Measurements from ENCODE around the gene MT2A.

Gene MT2A

DNA sequence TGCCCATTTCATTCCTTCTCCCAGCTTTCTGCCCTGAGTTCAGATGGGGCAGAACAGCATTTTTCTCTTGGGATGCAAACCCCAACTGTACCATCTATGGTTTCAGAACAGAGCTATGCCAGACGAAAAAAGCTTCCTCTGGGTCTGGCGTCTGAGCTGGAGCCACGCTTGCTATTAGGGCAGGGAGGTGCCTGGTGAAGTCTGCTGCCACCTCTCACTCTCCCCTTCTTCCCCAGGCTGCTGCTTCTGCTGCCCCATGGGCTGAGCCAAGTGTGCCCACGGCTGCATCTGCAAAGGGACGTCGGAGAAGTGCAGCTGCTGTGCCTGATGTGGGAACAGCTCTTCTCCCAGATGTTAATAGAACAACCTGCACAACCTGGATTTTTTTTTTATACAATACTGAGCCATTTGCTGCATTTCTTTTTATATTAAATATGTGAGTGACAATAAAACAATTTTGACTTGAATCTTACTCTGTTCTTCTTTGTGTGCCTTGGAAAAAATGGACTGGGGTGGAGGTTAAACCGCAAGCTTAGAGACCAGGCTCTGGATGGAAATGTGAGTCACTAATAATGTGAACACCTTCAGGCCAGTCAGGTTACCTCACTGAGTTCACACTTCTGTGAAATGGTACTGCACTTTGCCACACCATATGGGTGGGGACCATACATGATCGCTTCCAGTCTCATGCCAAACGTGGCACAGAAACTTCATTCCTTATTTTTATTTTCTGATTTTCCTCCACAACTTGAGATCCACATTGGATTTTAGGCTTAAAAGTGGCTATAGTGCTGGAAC is 28.4 kb downstream of the MT2A start:
- Histone ChIP-seq H3K36me3 (ENCODE audit: control insufficient read depth in 2 of 2, insufficient read depth in 2 of 2, low read length in 2 of 2) (no peaks in the 10 kb centered on the region), H3K27ac (ENCODE audit: low read depth in 2 of 2, low read length in 2 of 2) (no peak overlapping the region), H3K4me1 (ENCODE audit: control insufficient read depth in 2 of 2, insufficient read depth in 2 of 2, low read length in 2 of 2) (peaks cover 15 to 18% of the 10 kb centered on the region in 2 donors), H3K27me3 (ENCODE audit: control insufficient read depth in 2 of 2, insufficient read depth in 2 of 2, low read length in 2 of 2) (peaks cover 29 to 38% of the 10 kb centered on the region in 2 donors), H3K4me3 (ENCODE audit: low read length in 2 of 2) (no peak overlapping the region), H3K9ac (ENCODE audit: low read depth in 1 of 2, low read length in 2 of 2) (no peak overlapping the region), H3K9me3 (ENCODE audit: control insufficient read depth in 2 of 2, low read length in 2 of 2) (no peaks in the 10 kb centered on the region)

GRCh38 chr16:56637814-56638750 is 29.7 kb downstream of the MT2A start, which contains the start of gene MT1A:
Gene MT1A (plus strand): TSS chr16:56638666. CDS start chr16:56638739, 73 bp downstream.
- Histone ChIP-seq H3K27me3 (ENCODE audit: control insufficient read depth in 2 of 2, insufficient read depth in 2 of 2, low read length in 2 of 2) (peaks cover 23 to 36% of the 10 kb centered on the region in 2 donors), H3K36me3 (ENCODE audit: control insufficient read depth in 2 of 2, insufficient read depth in 2 of 2, low read length in 2 of 2) (no peaks in the 10 kb centered on the region), H3K4me1 (ENCODE audit: control insufficient read depth in 2 of 2, insufficient read depth in 2 of 2, low read length in 2 of 2) (peaks cover 18% of the 10 kb centered on the region in 2 donors), H3K9ac (ENCODE audit: low read depth in 1 of 2, low read length in 2 of 2) (peak within 1 kb of the TSS; percentile 54 to 83), H3K4me3 (ENCODE audit: low read length in 2 of 2) (peak within 1 kb of the TSS; percentile 67 to 77), H3K27ac (ENCODE audit: low read depth in 2 of 2, low read length in 2 of 2) (peak within 1 kb of the TSS in 1 of 2 donors; percentile 44), H3K9me3 (ENCODE audit: control insufficient read depth in 2 of 2, low read length in 2 of 2) (no peaks in the 10 kb centered on the region)

GRCh38 chr16:56639045-56639444 is 30.7 kb downstream of the MT2A start:
- H3K36me3 ChIP-seq (ENCODE audit: control insufficient read depth in 2 of 2, insufficient read depth in 2 of 2, low read length in 2 of 2), result no peaks in the 10 kb centered on the region
- H3K4me3 ChIP-seq (ENCODE audit: low read length in 2 of 2), result no peak overlapping the region
- peak overlapping the region in 1 of 2 donors; percentile 33 for H3K9ac ChIP-seq (ENCODE audit: low read depth in 1 of 2, low read length in 2 of 2)
- no peaks in the 10 kb centered on the region for H3K9me3 ChIP-seq (ENCODE audit: control insufficient read depth in 2 of 2, low read length in 2 of 2)
- H3K4me1 ChIP-seq (ENCODE audit: control insufficient read depth in 2 of 2, insufficient read depth in 2 of 2, low read length in 2 of 2), result peaks cover 23 to 25% of the 10 kb centered on the region in 2 donors
- peaks cover 22 to 32% of the 10 kb centered on the region in 2 donors for H3K27me3 ChIP-seq (ENCODE audit: control insufficient read depth in 2 of 2, insufficient read depth in 2 of 2, low read length in 2 of 2)
- peak overlapping the region in 1 of 2 donors; percentile 40 for H3K27ac ChIP-seq (ENCODE audit: low read depth in 2 of 2, low read length in 2 of 2)

GRCh38 chr16:56640076-56640475 is 31.7 kb downstream of the MT2A start:
- Histone ChIP-seq H3K36me3 (ENCODE audit: control insufficient read depth in 2 of 2, insufficient read depth in 2 of 2, low read length in 2 of 2) (no peaks in the 10 kb centered on the region), H3K4me1 (ENCODE audit: control insufficient read depth in 2 of 2, insufficient read depth in 2 of 2, low read length in 2 of 2) (peaks cover 24 to 25% of the 10 kb centered on the region in 2 donors), H3K4me3 (ENCODE audit: low read length in 2 of 2) (no peak overlapping the region), H3K27me3 (ENCODE audit: control insufficient read depth in 2 of 2, insufficient read depth in 2 of 2, low read length in 2 of 2) (peaks cover 18 to 27% of the 10 kb centered on the region in 2 donors), H3K27ac (ENCODE audit: low read depth in 2 of 2, low read length in 2 of 2) (no peak overlapping the region), H3K9ac (ENCODE audit: low read depth in 1 of 2, low read length in 2 of 2) (no peak overlapping the region), H3K9me3 (ENCODE audit: control insufficient read depth in 2 of 2, low read length in 2 of 2) (no peaks in the 10 kb centered on the region)

GRCh38 chr16:56641166-56641565 is 32.8 kb downstream of the MT2A start:
- Histone ChIP-seq H3K36me3 (ENCODE audit: control insufficient read depth in 2 of 2, insufficient read depth in 2 of 2, low read length in 2 of 2) (no peaks in the 10 kb centered on the region), H3K27me3 (ENCODE audit: control insufficient read depth in 2 of 2, insufficient read depth in 2 of 2, low read length in 2 of 2) (peaks cover 15 to 22% of the 10 kb centered on the region in 2 donors), H3K4me3 (ENCODE audit: low read length in 2 of 2) (no peak overlapping the region), H3K9me3 (ENCODE audit: control insufficient read depth in 2 of 2, low read length in 2 of 2) (no peaks in the 10 kb centered on the region), H3K4me1 (ENCODE audit: control insufficient read depth in 2 of 2, insufficient read depth in 2 of 2, low read length in 2 of 2) (peaks cover 24 to 25% of the 10 kb centered on the region in 2 donors), H3K27ac (ENCODE audit: low read depth in 2 of 2, low read length in 2 of 2) (no peak overlapping the region), H3K9ac (ENCODE audit: low read depth in 1 of 2, low read length in 2 of 2) (no peak overlapping the region)

DNA sequence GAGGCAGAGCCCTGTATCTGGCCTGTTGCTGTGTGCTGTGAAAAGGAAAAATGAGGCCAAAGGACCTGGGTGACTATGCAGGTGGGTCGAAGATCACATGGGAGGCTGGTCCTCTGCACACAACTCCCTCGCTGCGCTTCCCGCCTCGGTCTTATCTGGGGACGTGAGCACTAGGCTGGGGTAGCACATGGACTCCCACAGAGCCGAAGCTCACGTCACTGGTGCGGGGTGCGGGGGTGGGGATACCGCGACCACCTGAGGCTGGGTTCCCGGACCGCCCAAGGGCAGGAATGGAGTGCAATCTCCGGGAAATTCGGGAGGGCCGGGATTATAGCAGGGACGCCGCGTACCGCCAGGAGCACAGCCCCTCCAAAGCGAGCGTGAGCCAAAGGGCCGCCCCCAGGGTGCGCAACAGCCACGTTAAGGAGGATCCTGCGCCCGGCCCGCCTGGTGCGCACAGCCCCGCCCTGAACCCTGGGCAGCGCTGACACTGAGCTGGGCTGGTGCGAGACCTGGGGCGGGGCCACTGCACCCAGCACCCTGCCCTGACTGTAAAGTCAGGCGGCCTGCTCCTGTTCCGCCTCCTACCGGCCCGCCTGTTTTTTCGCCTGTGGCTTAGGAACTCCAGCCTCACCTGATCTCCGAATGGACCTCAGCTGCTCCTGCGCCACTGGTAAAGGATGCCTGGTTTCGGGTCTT is 34.8 kb downstream of the MT2A start:
- Histone ChIP-seq H3K4me3 (ENCODE audit: low read length in 2 of 2) (peak overlapping the region; percentile 57 to 63), H3K27me3 (ENCODE audit: control insufficient read depth in 2 of 2, insufficient read depth in 2 of 2, low read length in 2 of 2) (peaks cover 3 to 16% of the 10 kb centered on the region in 2 donors), H3K36me3 (ENCODE audit: control insufficient read depth in 2 of 2, insufficient read depth in 2 of 2, low read length in 2 of 2) (no peaks in the 10 kb centered on the region), H3K4me1 (ENCODE audit: control insufficient read depth in 2 of 2, insufficient read depth in 2 of 2, low read length in 2 of 2) (peaks cover 26 to 33% of the 10 kb centered on the region in 2 donors), H3K9ac (ENCODE audit: low read depth in 1 of 2, low read length in 2 of 2) (peak overlapping the region; percentile 72), H3K9me3 (ENCODE audit: control insufficient read depth in 2 of 2, low read length in 2 of 2) (no peaks in the 10 kb centered on the region), H3K27ac (ENCODE audit: low read depth in 2 of 2, low read length in 2 of 2) (peak overlapping the region; percentile 6 to 49)

GRCh38 chr16:56643833-56644232 is 35.4 kb downstream of the MT2A start:
- Histone ChIP-seq H3K9me3 (ENCODE audit: control insufficient read depth in 2 of 2, low read length in 2 of 2) (no peaks in the 10 kb centered on the region), H3K9ac (ENCODE audit: low read depth in 1 of 2, low read length in 2 of 2) (peak overlapping the region; percentile 72), H3K4me3 (ENCODE audit: low read length in 2 of 2) (peak overlapping the region in 1 of 2 donors; percentile 57), H3K4me1 (ENCODE audit: control insufficient read depth in 2 of 2, insufficient read depth in 2 of 2, low read length in 2 of 2) (peaks cover 26 to 33% of the 10 kb centered on the region in 2 donors), H3K27ac (ENCODE audit: low read depth in 2 of 2, low read length in 2 of 2) (peak overlapping the region; percentile 4 to 32), H3K27me3 (ENCODE audit: control insufficient read depth in 2 of 2, insufficient read depth in 2 of 2, low read length in 2 of 2) (peaks cover 3 to 16% of the 10 kb centered on the region in 2 donors), H3K36me3 (ENCODE audit: control insufficient read depth in 2 of 2, insufficient read depth in 2 of 2, low read length in 2 of 2) (no peaks in the 10 kb centered on the region)

GRCh38 chr16:56645311-56645710 is 36.9 kb downstream of the MT2A start:
- Histone ChIP-seq H3K4me3 (ENCODE audit: low read length in 2 of 2) (no peak overlapping the region), H3K9ac (ENCODE audit: low read depth in 1 of 2, low read length in 2 of 2) (no peak overlapping the region), H3K4me1 (ENCODE audit: control insufficient read depth in 2 of 2, insufficient read depth in 2 of 2, low read length in 2 of 2) (peaks cover 32 to 35% of the 10 kb centered on the region in 2 donors), H3K27me3 (ENCODE audit: control insufficient read depth in 2 of 2, insufficient read depth in 2 of 2, low read length in 2 of 2) (peaks cover 0 to 16% of the 10 kb centered on the region in 2 donors), H3K36me3 (ENCODE audit: control insufficient read depth in 2 of 2, insufficient read depth in 2 of 2, low read length in 2 of 2) (no peaks in the 10 kb centered on the region), H3K9me3 (ENCODE audit: control insufficient read depth in 2 of 2, low read length in 2 of 2) (no peaks in the 10 kb centered on the region), H3K27ac (ENCODE audit: low read depth in 2 of 2, low read length in 2 of 2) (no peak overlapping the region)

GRCh38 chr16:56645838-56646237 is 37.5 kb downstream of the MT2A start:
- H3K9me3 ChIP-seq (ENCODE audit: control insufficient read depth in 2 of 2, low read length in 2 of 2), result no peaks in the 10 kb centered on the region
- no peak overlapping the region for H3K9ac ChIP-seq (ENCODE audit: low read depth in 1 of 2, low read length in 2 of 2)
- H3K4me1 ChIP-seq (ENCODE audit: control insufficient read depth in 2 of 2, insufficient read depth in 2 of 2, low read length in 2 of 2), result peaks cover 32 to 35% of the 10 kb centered on the region in 2 donors
- peaks cover 0 to 16% of the 10 kb centered on the region in 2 donors for H3K27me3 ChIP-seq (ENCODE audit: control insufficient read depth in 2 of 2, insufficient read depth in 2 of 2, low read length in 2 of 2)
- H3K4me3 ChIP-seq (ENCODE audit: low read length in 2 of 2), result no peak overlapping the region
- no peak overlapping the region for H3K27ac ChIP-seq (ENCODE audit: low read depth in 2 of 2, low read length in 2 of 2)
- H3K36me3 ChIP-seq (ENCODE audit: control insufficient read depth in 2 of 2, insufficient read depth in 2 of 2, low read length in 2 of 2), result no peaks in the 10 kb centered on the region

All from mucosa of rectum (tissue), 2 donors.